A549 (cell line): ENCODE measurements around the gene IL3. TPM values are rescaled to one million over a fixed set of nuclear protein-coding genes. Genes with fewer than 3 reads are reported as not detected.

Experiments
- ATAC-seq, 2 experiments: fragments of 200-7000 bp in 1 of 2; fragments of >200 bp in 1 of 2; cut with Nextera tagmentation in 1 of 2; cut with Tn5 transposase in 1 of 2; 3 replicates each; pipeline versions ENCODE4 v1.8.0 to v1.9.1; 2018 to 2020; ENCODE audit warnings: mild to moderate bottlenecking in 1 of 2, moderate library complexity in 1 of 2
- CTCF ChIA-PET: fragments of 300-600 bp; sonication (Branson Sonifier 250); formaldehyde crosslinking; extraction: SDS; loops from one replicate; lab custom pipeline; 2021; ENCODE audit warnings: antibody characterized with exemption, inconsistent platforms; lab: Yijun Ruan, JAX
- POLR2A ChIA-PET: fragments of 350-600 bp; formaldehyde crosslinking; extraction: SDS; loops from one replicate; lab custom pipeline; 2021; ENCODE audit warnings: antibody characterized with exemption, inconsistent platforms; lab: Yijun Ruan, JAX
- DNase-seq, 2 experiments: peaks; one replicate each; pipeline versions ENCODE4 v3.0.0 to v3.0.0-alpha.2; 2011 to 2016; ENCODE audit warnings: low read depth in 1 of 2, low spot score in 1 of 2
- FAIRE-seq: peaks from 2 replicates; lab custom pipeline; 2011; peaks lifted over from hg19 to GRCh38; lab: Jason Lieb, UNC
- H3K27ac ChIP-seq, 2 experiments: fragments of >200 bp; sonication (Bioruptor Twin); formaldehyde crosslinking; 3 replicates each; pipeline ENCODE4 v1.5.1; 2016 to 2017
- H3K4me1 ChIP-seq: fragments of >200 bp; sonication (Bioruptor Twin); formaldehyde crosslinking; 3 replicates; pipeline ENCODE4 v1.6.1; 2016
- H3K4me2 ChIP-seq: fragments of >200 bp; sonication (Bioruptor Twin); formaldehyde crosslinking; 3 replicates; pipeline ENCODE4 v1.6.1; 2016
- H3K4me3 ChIP-seq: fragments of >200 bp; sonication (Bioruptor Twin); formaldehyde crosslinking; 3 replicates; pipeline ENCODE4 v1.5.1; 2016
- H3K9me3 ChIP-seq: fragments of >200 bp; sonication (Bioruptor Twin); formaldehyde crosslinking; 3 replicates; pipeline ENCODE4 v1.6.1; 2016
- EHMT2 ChIP-seq: fragments of 200-600 bp; sonication (generic); IDR thresholded peaks from 2 replicates; pipeline ENCODE4 v1.6.1; 2016; ENCODE audit warnings: antibody characterized with exemption, low read depth, mild to moderate bottlenecking, moderate library complexity
- ESRRA ChIP-seq: fragments of 150-350 bp; IDR thresholded peaks from 2 replicates; pipeline ENCODE4 v1.6.1; 2014; ENCODE audit warnings: mild to moderate bottlenecking, low read length, borderline replicate concordance
- FOSB ChIP-seq: fragments of 250-450 bp; sonication (Bioruptor Pico); IDR thresholded peaks from 2 replicates; pipeline ENCODE4 v1.5.0; 2020; ENCODE audit warnings: mild to moderate bottlenecking, moderate library complexity
- FOSL2 ChIP-seq, 2 experiments: fragments of 450-650 bp in 1 of 2; fragments of >200 bp in 1 of 2; sonication (Bioruptor Twin) in 1 of 2; formaldehyde crosslinking; IDR thresholded peaks; 2 replicates each; pipeline versions ENCODE4 v1.5.0 to v1.6.1; 2016 to 2020; ENCODE audit warnings: mild to moderate bottlenecking in 1 of 2, moderate library complexity in 1 of 2
- GATA3 ChIP-seq: IDR thresholded peaks from 2 replicates; pipeline ENCODE4 v1.6.1; 2012; ENCODE audit warnings: borderline replicate concordance
- HEYL ChIP-seq: fragments of 250-450 bp; sonication (Bioruptor Pico); IDR thresholded peaks from 2 replicates; pipeline ENCODE4 v1.8.0; 2021; ENCODE audit warnings: mild to moderate bottlenecking, moderate library complexity
- JUNB ChIP-seq: fragments of >200 bp; sonication (Bioruptor Twin); formaldehyde crosslinking; IDR thresholded peaks from 2 replicates; pipeline ENCODE4 v1.6.1; 2016
- POLR2A ChIP-seq: IDR thresholded peaks from 2 replicates; pipeline ENCODE4 v1.6.1; 2012; ENCODE audit warnings: mild to moderate bottlenecking, low read length
- POLR2AphosphoS2 ChIP-seq: conservative IDR thresholded peaks from 2 replicates; pipeline ENCODE4 v1.6.1; 2012; ENCODE audit warnings: low read length, improper control_type of control experiment, inconsistent platforms
- SREBF2 ChIP-seq: fragments of 450-650 bp; IDR thresholded peaks from 2 replicates; pipeline ENCODE4 v1.6.1; 2014; ENCODE audit warnings: mild to moderate bottlenecking, moderate library complexity
- TP53 ChIP-seq: fragments of 250-450 bp; sonication (Bioruptor Pico); IDR thresholded peaks from 2 replicates; pipeline ENCODE4 v1.5.0; 2021; ENCODE audit warnings: mild to moderate bottlenecking, moderate library complexity
- ZC3H11A ChIP-seq: fragments of 450-650 bp; IDR thresholded peaks from 2 replicates; pipeline ENCODE4 v1.6.1; 2014; ENCODE audit warnings: antibody characterized with exemption, mild to moderate bottlenecking
- ZFP36 ChIP-seq: fragments of 450-650 bp; IDR thresholded peaks from 2 replicates; pipeline ENCODE4 v1.6.1; 2014; ENCODE audit warnings: borderline replicate concordance; ENCODE audit not compliant: partially characterized antibody
- ZNF302 ChIP-seq: fragments of 250-450 bp; sonication (Bioruptor Pico); IDR thresholded peaks from 2 replicates; pipeline ENCODE4 v1.9.0; 2021; ENCODE audit warnings: inconsistent platforms, mild to moderate bottlenecking, moderate library complexity
- WGBS: methylation state at CpG from one replicate; pipeline ENCODE4 v1.1.6; 2017; ENCODE audit errors: missing lambda C conversion rate; 5-methylcytosine and 5-hydroxymethylcytosine counted together
- polyA plus RNA-seq, 4 experiments: library from polyadenylated mRNA; depleted of rRNA in 3 of 4; stranded (reverse); fragments of >200 nt; fragmentation: RNase III in 1 of 4; extraction: RNeasy Plus Mini Kit Qiagen cat#74134 plus additional on column Dnase treatment in 1 of 4; gene quantifications; 2 replicates in 3 of 4; 3 replicates in 1 of 4; pipeline ENCODE4 v1.2.3, GENCODE V29; 2011 to 2017
- TF ChIP-seq, protein P1 (sequence below): fragments of 250-450 bp; sonication (Bioruptor Pico); IDR thresholded peaks from 2 replicates; pipeline ENCODE4 v1.5.0; 2020; ENCODE audit warnings: low read depth, mild to moderate bottlenecking, moderate library complexity
- TF ChIP-seq, protein P2 (sequence below): IDR thresholded peaks from 2 replicates; pipeline ENCODE4 v1.6.1; 2012; ENCODE audit warnings: low read depth, borderline replicate concordance
- TF ChIP-seq, protein P3 (sequence below): IDR thresholded peaks from 2 replicates; pipeline ENCODE4 v1.6.1; 2012
- TF ChIP-seq, protein P4 (sequence below): fragments of 150-350 bp; IDR thresholded peaks from 2 replicates; pipeline ENCODE4 v1.6.1; 2014; ENCODE audit warnings: low read depth, mild to moderate bottlenecking, low read length
- TF ChIP-seq, protein P5 (sequence below): fragments of >200 bp; sonication (Bioruptor Twin); formaldehyde crosslinking; IDR thresholded peaks from 3 replicates; pipeline ENCODE4 v1.6.1; 2016
- TF ChIP-seq, protein P6 (sequence below): fragments of >200 bp; sonication (Bioruptor Twin); formaldehyde crosslinking; IDR thresholded peaks from 2 replicates; pipeline ENCODE4 v1.6.1; 2016
- TF ChIP-seq, protein P7 (sequence below): fragments of >200 bp; sonication (Bioruptor Twin); formaldehyde crosslinking; IDR thresholded peaks from 3 replicates; pipeline ENCODE4 v1.5.1; 2016
- TF ChIP-seq, protein P8 (sequence below): fragments of 450-650 bp; IDR thresholded peaks from 2 replicates; pipeline ENCODE4 v1.6.1; 2014; ENCODE audit warnings: antibody characterized with exemption

IL3 gene
- polyA plus RNA-seq, 2 of the 4 experiments (the other 2 are of a cell fraction) = not detected

DNA sequence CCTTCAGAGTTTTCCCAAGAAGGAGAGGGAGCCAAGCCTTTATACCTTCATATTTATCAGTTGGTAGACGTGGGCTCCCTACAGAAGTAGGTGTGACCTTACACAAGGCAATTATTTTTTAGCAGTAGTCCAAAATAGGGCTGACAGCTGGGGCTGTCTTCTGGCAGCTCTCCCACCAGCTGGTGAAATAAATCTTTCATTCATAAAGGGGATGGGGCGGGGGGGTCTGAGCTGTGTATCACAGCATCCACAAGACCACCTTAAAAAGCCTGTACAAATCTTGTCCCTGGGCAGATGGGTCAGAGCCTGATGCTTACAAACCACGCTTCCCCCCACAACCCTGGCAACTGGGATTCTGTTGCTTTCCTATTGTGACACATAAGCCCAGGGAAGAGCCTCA is 32.8 kb downstream of the IL3 start:
- Histone ChIP-seq H3K9me3 (no peaks in the 10 kb centered on the region), H3K4me2 (no peak overlapping the region), H3K4me3 (no peak overlapping the region), H3K27ac (peak overlapping the region in 1 of 2 experiments; percentile 64; a peak in 3 of 6 replicates), H3K4me1 (peaks cover 17% of the 10 kb centered on the region)
- DNase-seq = no peak
- WGBS = 44% methylated on average over 3 of the region's 3 CpGs
- ATAC-seq = no peak
- no peak for FAIRE-seq
- ChIA-PET POLR2A (no interaction called here), CTCF (interaction anchor here (1.0 to 3.7 kb wide), 7 partner anchors 8 to 87 kb away, joined by 3 to 32 read pairs (median 5); no protein-coding TSS in a partner anchor)
- TF ChIP-seq ZC3H11A (no peak), FOSB (CRISPR knock-in tag) (no peak), GATA3 (no peak), SREBF2 (no peak), FOSL2 (IDR thresholded peaks at IDR 0.05) (no peak), FOSL2 (CRISPR knock-in tag; IDR thresholded peaks at IDR 0.05) (no peak), HEYL (CRISPR knock-in tag) (no peak), POLR2A (no peak), TP53 (CRISPR knock-in tag) (no peak), ZNF302 (no peak), POLR2AphosphoS2 (no peak), ESRRA (no peak)
- TF ChIP-seq, protein P1, sequence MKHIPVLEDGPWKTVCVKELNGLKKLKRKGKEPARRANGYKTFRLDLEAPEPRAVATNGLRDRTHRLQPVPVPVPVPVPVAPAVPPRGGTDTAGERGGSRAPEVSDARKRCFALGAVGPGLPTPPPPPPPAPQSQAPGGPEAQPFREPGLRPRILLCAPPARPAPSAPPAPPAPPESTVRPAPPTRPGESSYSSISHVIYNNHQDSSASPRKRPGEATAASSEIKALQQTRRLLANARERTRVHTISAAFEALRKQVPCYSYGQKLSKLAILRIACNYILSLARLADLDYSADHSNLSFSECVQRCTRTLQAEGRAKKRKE = no peak
- TF ChIP-seq, protein P2, sequence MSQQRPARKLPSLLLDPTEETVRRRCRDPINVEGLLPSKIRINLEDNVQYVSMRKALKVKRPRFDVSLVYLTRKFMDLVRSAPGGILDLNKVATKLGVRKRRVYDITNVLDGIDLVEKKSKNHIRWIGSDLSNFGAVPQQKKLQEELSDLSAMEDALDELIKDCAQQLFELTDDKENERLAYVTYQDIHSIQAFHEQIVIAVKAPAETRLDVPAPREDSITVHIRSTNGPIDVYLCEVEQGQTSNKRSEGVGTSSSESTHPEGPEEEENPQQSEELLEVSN = no peak
- TF ChIP-seq, protein P3, sequence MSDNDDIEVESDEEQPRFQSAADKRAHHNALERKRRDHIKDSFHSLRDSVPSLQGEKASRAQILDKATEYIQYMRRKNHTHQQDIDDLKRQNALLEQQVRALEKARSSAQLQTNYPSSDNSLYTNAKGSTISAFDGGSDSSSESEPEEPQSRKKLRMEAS = no peak
- TF ChIP-seq, protein P4, sequence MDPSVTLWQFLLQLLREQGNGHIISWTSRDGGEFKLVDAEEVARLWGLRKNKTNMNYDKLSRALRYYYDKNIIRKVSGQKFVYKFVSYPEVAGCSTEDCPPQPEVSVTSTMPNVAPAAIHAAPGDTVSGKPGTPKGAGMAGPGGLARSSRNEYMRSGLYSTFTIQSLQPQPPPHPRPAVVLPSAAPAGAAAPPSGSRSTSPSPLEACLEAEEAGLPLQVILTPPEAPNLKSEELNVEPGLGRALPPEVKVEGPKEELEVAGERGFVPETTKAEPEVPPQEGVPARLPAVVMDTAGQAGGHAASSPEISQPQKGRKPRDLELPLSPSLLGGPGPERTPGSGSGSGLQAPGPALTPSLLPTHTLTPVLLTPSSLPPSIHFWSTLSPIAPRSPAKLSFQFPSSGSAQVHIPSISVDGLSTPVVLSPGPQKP = no peak
- TF ChIP-seq, protein P5, sequence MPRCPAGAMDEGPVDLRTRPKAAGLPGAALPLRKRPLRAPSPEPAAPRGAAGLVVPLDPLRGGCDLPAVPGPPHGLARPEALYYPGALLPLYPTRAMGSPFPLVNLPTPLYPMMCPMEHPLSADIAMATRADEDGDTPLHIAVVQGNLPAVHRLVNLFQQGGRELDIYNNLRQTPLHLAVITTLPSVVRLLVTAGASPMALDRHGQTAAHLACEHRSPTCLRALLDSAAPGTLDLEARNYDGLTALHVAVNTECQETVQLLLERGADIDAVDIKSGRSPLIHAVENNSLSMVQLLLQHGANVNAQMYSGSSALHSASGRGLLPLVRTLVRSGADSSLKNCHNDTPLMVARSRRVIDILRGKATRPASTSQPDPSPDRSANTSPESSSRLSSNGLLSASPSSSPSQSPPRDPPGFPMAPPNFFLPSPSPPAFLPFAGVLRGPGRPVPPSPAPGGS = no peak
- TF ChIP-seq, protein P6, sequence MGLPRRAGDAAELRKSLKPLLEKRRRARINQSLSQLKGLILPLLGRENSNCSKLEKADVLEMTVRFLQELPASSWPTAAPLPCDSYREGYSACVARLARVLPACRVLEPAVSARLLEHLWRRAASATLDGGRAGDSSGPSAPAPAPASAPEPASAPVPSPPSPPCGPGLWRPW = no peak
- TF ChIP-seq, protein P7, sequence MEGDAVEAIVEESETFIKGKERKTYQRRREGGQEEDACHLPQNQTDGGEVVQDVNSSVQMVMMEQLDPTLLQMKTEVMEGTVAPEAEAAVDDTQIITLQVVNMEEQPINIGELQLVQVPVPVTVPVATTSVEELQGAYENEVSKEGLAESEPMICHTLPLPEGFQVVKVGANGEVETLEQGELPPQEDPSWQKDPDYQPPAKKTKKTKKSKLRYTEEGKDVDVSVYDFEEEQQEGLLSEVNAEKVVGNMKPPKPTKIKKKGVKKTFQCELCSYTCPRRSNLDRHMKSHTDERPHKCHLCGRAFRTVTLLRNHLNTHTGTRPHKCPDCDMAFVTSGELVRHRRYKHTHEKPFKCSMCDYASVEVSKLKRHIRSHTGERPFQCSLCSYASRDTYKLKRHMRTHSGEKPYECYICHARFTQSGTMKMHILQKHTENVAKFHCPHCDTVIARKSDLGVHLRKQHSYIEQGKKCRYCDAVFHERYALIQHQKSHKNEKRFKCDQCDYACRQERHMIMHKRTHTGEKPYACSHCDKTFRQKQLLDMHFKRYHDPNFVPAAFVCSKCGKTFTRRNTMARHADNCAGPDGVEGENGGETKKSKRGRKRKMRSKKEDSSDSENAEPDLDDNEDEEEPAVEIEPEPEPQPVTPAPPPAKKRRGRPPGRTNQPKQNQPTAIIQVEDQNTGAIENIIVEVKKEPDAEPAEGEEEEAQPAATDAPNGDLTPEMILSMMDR = no peak

DNA sequence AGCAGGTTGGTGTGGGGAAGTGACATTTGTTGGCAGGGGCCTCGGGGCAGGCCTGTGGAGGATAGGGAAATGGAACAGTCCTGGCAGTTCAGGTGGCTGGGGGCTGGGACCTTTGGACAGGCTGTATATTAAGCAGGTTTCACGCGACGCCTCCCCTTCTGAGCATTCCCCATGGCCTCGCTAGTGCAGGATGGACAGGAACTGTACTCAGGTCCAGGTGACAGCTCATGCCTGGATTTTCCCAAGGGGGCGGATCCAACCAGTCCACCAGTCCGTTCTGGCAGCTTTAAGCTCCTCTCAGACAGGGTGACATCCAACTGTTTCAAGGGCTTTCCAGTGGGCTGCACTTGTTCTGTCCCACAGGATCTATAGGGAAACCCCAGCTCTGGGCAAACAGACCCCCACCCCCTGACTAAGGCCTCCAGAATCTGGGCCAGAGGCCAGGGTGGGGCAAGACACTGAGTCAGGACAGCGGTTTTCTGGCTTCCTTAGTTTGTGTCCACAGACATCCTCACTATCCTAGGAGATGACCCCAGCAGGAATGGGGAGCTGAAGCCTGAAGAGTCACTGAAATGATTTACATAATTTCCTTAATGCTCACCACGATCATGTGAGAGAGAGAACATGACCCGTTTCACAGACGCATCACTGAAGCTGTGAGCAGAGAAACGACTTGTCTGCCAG is 34.1 kb downstream of the IL3 start:
- FAIRE-seq (no peak), ATAC-seq (peak; percentile 81 to 85), DNase-seq (peak; percentile 68 to 69)
- WGBS = 13% methylated on average over 12 of the region's 12 CpGs
- Histone ChIP-seq H3K4me1 (peaks cover 17% of the 10 kb centered on the region), H3K9me3 (no peaks in the 10 kb centered on the region), H3K4me3 (no peak overlapping the region), H3K4me2 (peak overlapping the region; percentile 50), H3K27ac (peak overlapping the region; percentile 28 to 64; a peak in 5 of 6 replicates)
- no peak for TF ChIP-seq FOSL2 (IDR thresholded peaks at IDR 0.05)
- peak; percentile 77 for TF ChIP-seq FOSL2 (CRISPR knock-in tag; IDR thresholded peaks at IDR 0.05)
- TF ChIP-seq EHMT2 = no peak
- peak; percentile 63 for TF ChIP-seq JUNB
- no peak for TF ChIP-seq ZFP36
- TF ChIP-seq, protein P8, sequence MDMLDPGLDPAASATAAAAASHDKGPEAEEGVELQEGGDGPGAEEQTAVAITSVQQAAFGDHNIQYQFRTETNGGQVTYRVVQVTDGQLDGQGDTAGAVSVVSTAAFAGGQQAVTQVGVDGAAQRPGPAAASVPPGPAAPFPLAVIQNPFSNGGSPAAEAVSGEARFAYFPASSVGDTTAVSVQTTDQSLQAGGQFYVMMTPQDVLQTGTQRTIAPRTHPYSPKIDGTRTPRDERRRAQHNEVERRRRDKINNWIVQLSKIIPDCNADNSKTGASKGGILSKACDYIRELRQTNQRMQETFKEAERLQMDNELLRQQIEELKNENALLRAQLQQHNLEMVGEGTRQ = 0 out of 2 replicates have a peak, but pooled peaks have one; percentile 8
- ChIA-PET POLR2A (interaction anchor here (0.6 to 1.3 kb wide), 3 partner anchors 8 to 121 kb away, joined by 3 to 6 read pairs (median 4); no protein-coding TSS in a partner anchor), CTCF (interaction anchor here (0.8 to 3.7 kb wide), 7 partner anchors 10 to 40 kb away, joined by 3 to 32 read pairs (median 5); no protein-coding TSS in a partner anchor)
